ENCODE results near the gene WWOX.

Gene WWOX

DNA sequence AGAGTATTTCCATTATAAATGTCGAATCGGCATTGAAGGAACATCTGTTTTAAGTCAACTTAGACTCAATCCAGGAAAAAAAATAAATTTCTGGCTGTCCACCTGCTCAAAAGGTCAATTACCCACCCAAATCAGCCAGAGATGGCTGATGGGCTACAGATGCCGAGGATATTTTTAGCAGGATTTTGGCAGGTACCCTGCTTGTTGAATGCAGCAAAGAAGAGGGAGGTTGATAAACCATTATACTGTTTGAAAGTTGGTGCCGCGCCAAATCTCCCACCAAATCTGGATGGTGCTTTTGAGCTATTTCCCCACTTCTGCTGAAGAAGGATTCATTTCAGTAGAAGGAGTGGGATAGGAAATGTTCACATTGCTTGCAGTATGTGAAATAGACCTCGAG is 963.4 kb downstream of the WWOX start:
- Histone ChIP-seq H3K4me3 (ENCODE audit: extremely low read depth, insufficient read depth, low read length, poor library complexity, severe bottlenecking) (no peak overlapping the region), H3K9me3 (ENCODE audit: control insufficient read depth, low read length) (no peaks in the 10 kb centered on the region), H3K4me1 (ENCODE audit: control insufficient read depth, insufficient read depth, low read length, poor library complexity, severe bottlenecking) (no peaks in the 10 kb centered on the region), H3K27ac (ENCODE audit: low read depth, low read length, severe bottlenecking) (no peak overlapping the region), H3K36me3 (ENCODE audit: control insufficient read depth, insufficient read depth, low read length) (no peaks in the 10 kb centered on the region)
- WGBS, 2 experiments (ENCODE audit: insufficient coverage in 2 of 2) = 83 to 93% methylated on average over 5 to 6 of the region's 6 CpGs

DNA sequence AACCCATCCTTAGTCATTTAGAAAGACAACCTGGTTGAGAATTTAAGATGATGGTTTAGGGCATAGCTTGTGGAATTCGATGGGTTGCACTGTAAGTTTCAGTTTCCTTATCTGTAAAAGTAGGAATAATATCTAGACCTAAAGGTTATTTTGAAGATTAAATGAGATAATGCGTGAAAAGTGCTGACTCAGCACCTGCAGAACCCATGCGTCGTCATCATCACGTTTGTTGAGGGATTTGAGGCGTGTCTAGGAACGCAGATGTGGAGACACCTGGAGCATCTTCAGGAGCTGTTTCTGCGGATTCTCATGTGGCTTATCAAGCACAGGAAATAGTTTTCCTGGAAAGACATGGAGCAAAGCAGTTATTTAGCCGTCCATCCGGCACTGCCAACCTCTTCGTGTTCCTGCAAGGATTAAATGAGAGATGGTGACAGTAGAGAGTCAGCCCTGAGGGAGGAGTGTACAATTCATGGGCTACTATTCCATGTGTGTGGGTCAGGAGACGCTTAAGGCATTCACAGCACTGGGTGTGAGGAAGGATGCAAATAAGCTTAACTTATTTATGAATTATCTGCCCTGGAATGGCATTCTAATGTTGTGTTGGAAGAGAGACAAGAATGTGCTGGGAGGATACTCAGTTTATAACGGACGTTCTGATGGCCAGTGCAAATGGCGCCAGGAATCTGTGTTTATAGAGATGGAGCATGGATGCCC is 965.0 kb downstream of the WWOX start:
- Histone ChIP-seq H3K36me3 (ENCODE audit: control insufficient read depth, insufficient read depth, low read length) (no peaks in the 10 kb centered on the region), H3K4me3 (ENCODE audit: extremely low read depth, insufficient read depth, low read length, poor library complexity, severe bottlenecking) (no peak overlapping the region), H3K27ac (ENCODE audit: low read depth, low read length, severe bottlenecking) (no peak overlapping the region), H3K9me3 (ENCODE audit: control insufficient read depth, low read length) (no peaks in the 10 kb centered on the region), H3K4me1 (ENCODE audit: control insufficient read depth, insufficient read depth, low read length, poor library complexity, severe bottlenecking) (no peaks in the 10 kb centered on the region)
- WGBS, 2 experiments (ENCODE audit: insufficient coverage in 2 of 2) = 96 to 97% methylated on average over 13 to 15 of the region's 15 CpGs

DNA sequence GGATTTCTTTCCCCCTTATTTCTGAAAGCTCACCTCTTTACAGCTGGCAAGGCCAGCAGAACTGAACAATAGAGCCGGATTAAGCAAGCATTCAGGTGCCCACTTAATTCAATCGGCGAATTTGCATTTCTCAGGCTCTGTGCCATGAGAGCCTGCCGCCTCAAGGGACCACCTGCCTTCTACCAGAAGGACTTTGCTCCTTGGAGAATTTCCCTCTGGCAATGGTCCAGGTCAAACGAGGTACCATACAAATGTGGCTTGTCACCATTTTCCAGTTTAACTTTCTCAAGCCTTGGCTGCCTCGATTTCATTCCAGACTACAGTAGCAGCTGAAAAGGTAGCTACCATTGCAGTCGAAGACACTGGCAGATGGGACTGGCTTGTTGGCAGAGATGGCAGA is 967.1 kb downstream of the WWOX start:
- Histone ChIP-seq H3K27ac (ENCODE audit: low read depth, low read length, severe bottlenecking) (no peak overlapping the region), H3K4me1 (ENCODE audit: control insufficient read depth, insufficient read depth, low read length, poor library complexity, severe bottlenecking) (no peaks in the 10 kb centered on the region), H3K9me3 (ENCODE audit: control insufficient read depth, low read length) (no peaks in the 10 kb centered on the region), H3K4me3 (ENCODE audit: extremely low read depth, insufficient read depth, low read length, poor library complexity, severe bottlenecking) (no peak overlapping the region), H3K36me3 (ENCODE audit: control insufficient read depth, insufficient read depth, low read length) (no peaks in the 10 kb centered on the region)
- 85 to 88% methylated on average over 7 of the region's 7 CpGs for WGBS, 2 experiments (ENCODE audit: insufficient coverage in 2 of 2)

DNA sequence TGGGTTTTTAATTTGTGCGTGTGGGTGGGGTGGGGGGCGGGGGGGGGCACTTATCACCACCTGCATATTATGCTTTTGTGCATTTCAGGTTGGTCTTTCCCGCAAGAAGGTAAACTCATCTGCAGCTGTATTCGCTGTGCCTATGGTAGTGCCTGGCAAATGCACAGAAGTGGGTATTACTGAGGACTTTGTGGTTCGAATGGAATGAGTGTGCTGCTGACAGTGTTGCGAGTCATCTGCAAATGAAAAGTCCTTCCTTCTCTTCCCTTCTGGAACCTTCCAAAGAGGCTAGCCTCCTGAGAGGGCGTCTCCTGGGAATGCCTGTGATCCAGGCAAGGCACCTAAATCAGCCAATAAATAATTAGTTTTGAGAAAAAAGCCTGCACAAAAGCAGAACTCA is 968.1 kb downstream of the WWOX start:
- no peaks in the 10 kb centered on the region for H3K9me3 ChIP-seq (ENCODE audit: control insufficient read depth, low read length)
- no peak overlapping the region for H3K27ac ChIP-seq (ENCODE audit: low read depth, low read length, severe bottlenecking)
- WGBS, 2 experiments (ENCODE audit: insufficient coverage in 2 of 2) = 80 to 100% methylated on average over 2 of the region's 7 CpGs
- H3K4me1 ChIP-seq (ENCODE audit: control insufficient read depth, insufficient read depth, low read length, poor library complexity, severe bottlenecking) = no peaks in the 10 kb centered on the region
- H3K4me3 ChIP-seq (ENCODE audit: extremely low read depth, insufficient read depth, low read length, poor library complexity, severe bottlenecking) = no peak overlapping the region
- H3K36me3 ChIP-seq (ENCODE audit: control insufficient read depth, insufficient read depth, low read length) = no peaks in the 10 kb centered on the region

DNA sequence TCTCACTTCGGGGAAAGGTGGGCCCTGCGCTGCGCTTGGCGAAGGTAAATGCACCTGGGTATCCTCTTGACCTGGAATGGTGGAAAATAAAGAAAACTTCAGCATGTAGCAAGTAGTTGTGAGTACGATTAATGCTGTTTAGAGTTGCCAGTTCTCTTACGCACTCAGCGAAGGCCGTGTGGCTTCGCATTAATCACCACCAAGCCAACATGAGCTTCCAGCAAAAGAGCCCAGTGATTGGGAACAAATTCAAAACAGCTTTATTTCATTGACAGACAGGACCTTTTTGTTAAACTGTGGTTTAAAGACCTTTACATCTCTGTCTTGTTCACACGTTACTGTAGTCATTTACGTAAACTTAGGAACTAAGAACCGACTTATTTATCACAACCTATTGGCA is 969.7 kb downstream of the WWOX start:
- 96 to 100% methylated on average over 7 to 10 of the region's 12 CpGs for WGBS, 2 experiments (ENCODE audit: insufficient coverage in 2 of 2)

DNA sequence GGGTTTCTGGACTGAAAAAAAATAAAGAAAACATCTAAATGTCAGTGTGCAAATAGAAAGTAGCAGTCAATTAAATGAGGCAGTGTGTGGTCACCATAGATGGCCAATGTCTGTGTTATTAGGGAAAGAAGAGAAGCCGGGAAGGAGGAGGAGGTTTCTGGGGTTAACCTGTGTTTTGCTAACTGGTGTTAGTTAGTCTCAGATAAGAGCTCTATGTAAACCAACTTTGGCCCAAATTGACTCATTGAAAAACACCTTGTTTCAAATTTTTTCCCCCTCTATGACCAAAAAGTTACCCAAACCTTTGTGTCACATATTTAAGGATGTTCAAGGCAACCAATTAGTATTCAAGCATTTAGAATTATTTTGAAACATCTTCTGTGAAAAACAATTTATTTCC is 970.2 kb downstream of the WWOX start:
- Histone ChIP-seq H3K9me3 (ENCODE audit: control insufficient read depth, low read length) (no peaks in the 10 kb centered on the region), H3K27ac (ENCODE audit: low read depth, low read length, severe bottlenecking) (no peak overlapping the region), H3K4me1 (ENCODE audit: control insufficient read depth, insufficient read depth, low read length, poor library complexity, severe bottlenecking) (no peaks in the 10 kb centered on the region), H3K36me3 (ENCODE audit: control insufficient read depth, insufficient read depth, low read length) (no peaks in the 10 kb centered on the region), H3K4me3 (ENCODE audit: extremely low read depth, insufficient read depth, low read length, poor library complexity, severe bottlenecking) (no peak overlapping the region)
- 100% methylated on average over 1 of the region's 1 CpG for WGBS, 2 experiments (ENCODE audit: insufficient coverage in 2 of 2)

More for the DNA sequence above, 969.7 kb downstream of the WWOX start:
- Histone ChIP-seq H3K9me3 (ENCODE audit: control insufficient read depth, low read length) (no peaks in the 10 kb centered on the region), H3K27ac (ENCODE audit: low read depth, low read length, severe bottlenecking) (no peak overlapping the region), H3K4me1 (ENCODE audit: control insufficient read depth, insufficient read depth, low read length, poor library complexity, severe bottlenecking) (no peaks in the 10 kb centered on the region), H3K36me3 (ENCODE audit: control insufficient read depth, insufficient read depth, low read length) (no peaks in the 10 kb centered on the region), H3K4me3 (ENCODE audit: extremely low read depth, insufficient read depth, low read length, poor library complexity, severe bottlenecking) (no peak overlapping the region)

DNA sequence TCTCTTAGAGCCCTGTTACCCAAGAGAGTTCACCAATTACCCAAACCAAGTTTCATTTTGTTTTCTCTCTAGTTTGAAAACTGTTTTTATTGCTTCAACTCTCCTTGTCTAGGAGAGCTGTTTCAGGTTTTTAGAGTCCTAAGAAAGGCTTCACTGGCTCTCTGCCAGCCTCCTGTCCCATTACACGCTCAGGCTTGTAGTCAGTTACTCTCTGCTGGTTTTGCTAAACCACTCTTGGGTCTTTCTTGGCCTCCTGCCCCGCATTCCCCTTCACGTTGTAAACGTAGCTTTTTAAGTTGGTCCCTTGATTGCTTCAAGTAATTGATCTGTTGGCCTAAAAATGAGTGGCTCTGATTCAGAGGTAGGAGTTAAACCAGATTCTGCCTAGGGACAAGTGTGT is 972.0 kb downstream of the WWOX start:
- Histone ChIP-seq H3K9me3 (ENCODE audit: control insufficient read depth, low read length) (no peaks in the 10 kb centered on the region), H3K4me3 (ENCODE audit: extremely low read depth, insufficient read depth, low read length, poor library complexity, severe bottlenecking) (no peak overlapping the region), H3K4me1 (ENCODE audit: control insufficient read depth, insufficient read depth, low read length, poor library complexity, severe bottlenecking) (no peaks in the 10 kb centered on the region), H3K27ac (ENCODE audit: low read depth, low read length, severe bottlenecking) (no peak overlapping the region), H3K36me3 (ENCODE audit: control insufficient read depth, insufficient read depth, low read length) (no peaks in the 10 kb centered on the region)
- WGBS, 2 experiments (ENCODE audit: insufficient coverage in 2 of 2) = 84 to 87% methylated on average over 3 to 4 of the region's 4 CpGs

DNA sequence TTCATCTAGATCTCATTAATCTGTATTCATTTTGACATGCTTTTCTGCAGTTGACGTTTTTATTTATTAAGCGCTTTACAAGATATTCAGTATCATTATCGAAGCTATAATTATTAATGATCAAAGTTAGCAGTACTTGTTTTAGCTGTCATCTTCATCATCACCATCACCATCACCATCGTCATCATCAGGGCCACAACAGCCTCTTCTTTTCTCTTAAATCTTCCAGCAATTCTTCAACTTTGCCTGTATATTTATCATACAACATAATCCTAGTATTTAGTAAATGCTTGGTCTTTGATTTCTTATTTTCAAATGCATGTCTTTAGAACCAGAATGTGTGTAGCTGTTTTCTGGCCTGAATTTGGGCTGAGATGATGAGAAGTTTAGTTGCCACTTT is 973.1 kb downstream of the WWOX start:
- H3K36me3 ChIP-seq (ENCODE audit: control insufficient read depth, insufficient read depth, low read length) = no peaks in the 10 kb centered on the region
- H3K4me3 ChIP-seq (ENCODE audit: extremely low read depth, insufficient read depth, low read length, poor library complexity, severe bottlenecking) = no peak overlapping the region
- H3K27ac ChIP-seq (ENCODE audit: low read depth, low read length, severe bottlenecking) = no peak overlapping the region
- no peaks in the 10 kb centered on the region for H3K4me1 ChIP-seq (ENCODE audit: control insufficient read depth, insufficient read depth, low read length, poor library complexity, severe bottlenecking)
- H3K9me3 ChIP-seq (ENCODE audit: control insufficient read depth, low read length) = no peaks in the 10 kb centered on the region
- 100% methylated on average over 1 of the region's 4 CpGs; no CpG with 5 or more reads in 1 of the 2 experiments for WGBS, 2 experiments (ENCODE audit: insufficient coverage in 2 of 2)

DNA sequence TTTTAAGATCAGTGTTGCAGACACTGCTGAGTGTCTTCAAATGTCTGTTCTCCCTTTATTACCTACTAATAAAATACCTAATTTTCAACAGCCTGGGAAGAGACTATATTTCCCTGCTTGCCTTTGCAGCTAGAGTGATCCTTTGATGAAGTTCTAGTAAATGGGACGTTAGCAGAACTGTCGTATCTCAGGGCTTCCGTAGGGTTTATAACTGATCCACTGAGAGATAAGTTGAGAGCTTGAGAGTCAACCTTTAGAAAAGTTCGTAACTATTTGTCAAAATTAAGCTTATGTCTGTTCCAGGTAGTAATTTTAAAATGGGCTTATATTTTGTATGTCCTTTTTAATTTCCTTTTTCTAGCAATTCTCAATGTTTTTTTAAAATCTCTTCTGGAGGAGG is 974.1 kb downstream of the WWOX start:
- WGBS, 2 experiments (ENCODE audit: insufficient coverage in 2 of 2) = 93 to 98% methylated on average over 4 of the region's 4 CpGs

DNA sequence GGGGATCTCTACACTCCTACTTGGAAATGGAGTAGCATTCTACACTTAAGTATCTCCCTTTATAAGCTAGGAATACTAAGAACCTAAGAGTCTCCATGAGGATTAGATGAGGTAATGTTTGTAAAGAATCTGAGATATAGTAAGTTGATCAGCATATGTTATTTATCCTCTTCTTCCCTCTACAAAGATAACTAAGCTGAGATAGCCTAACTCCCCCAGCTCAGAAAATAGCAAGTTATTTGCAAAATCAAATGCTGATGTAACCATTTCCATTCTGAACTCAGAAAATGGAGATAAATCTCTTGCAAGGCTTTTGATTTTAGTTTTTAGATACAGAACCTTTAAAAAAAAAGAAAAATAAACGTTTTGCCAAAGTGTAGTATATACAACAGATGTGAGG is 975.1 kb downstream of the WWOX start:
- Histone ChIP-seq H3K4me1 (ENCODE audit: control insufficient read depth, insufficient read depth, low read length, poor library complexity, severe bottlenecking) (no peaks in the 10 kb centered on the region), H3K27ac (ENCODE audit: low read depth, low read length, severe bottlenecking) (no peak overlapping the region), H3K4me3 (ENCODE audit: extremely low read depth, insufficient read depth, low read length, poor library complexity, severe bottlenecking) (no peak overlapping the region), H3K9me3 (ENCODE audit: control insufficient read depth, low read length) (no peaks in the 10 kb centered on the region), H3K36me3 (ENCODE audit: control insufficient read depth, insufficient read depth, low read length) (no peaks in the 10 kb centered on the region)
- WGBS, 2 experiments (ENCODE audit: insufficient coverage in 2 of 2) = no CpG with 5 or more reads among the region's 1 CpG

More for the DNA sequence above, 974.1 kb downstream of the WWOX start:
- H3K36me3 ChIP-seq (ENCODE audit: control insufficient read depth, insufficient read depth, low read length) = no peaks in the 10 kb centered on the region
- no peak overlapping the region for H3K27ac ChIP-seq (ENCODE audit: low read depth, low read length, severe bottlenecking)
- H3K4me3 ChIP-seq (ENCODE audit: extremely low read depth, insufficient read depth, low read length, poor library complexity, severe bottlenecking) = no peak overlapping the region
- H3K4me1 ChIP-seq (ENCODE audit: control insufficient read depth, insufficient read depth, low read length, poor library complexity, severe bottlenecking) = no peaks in the 10 kb centered on the region
- H3K9me3 ChIP-seq (ENCODE audit: control insufficient read depth, low read length) = no peaks in the 10 kb centered on the region

DNA sequence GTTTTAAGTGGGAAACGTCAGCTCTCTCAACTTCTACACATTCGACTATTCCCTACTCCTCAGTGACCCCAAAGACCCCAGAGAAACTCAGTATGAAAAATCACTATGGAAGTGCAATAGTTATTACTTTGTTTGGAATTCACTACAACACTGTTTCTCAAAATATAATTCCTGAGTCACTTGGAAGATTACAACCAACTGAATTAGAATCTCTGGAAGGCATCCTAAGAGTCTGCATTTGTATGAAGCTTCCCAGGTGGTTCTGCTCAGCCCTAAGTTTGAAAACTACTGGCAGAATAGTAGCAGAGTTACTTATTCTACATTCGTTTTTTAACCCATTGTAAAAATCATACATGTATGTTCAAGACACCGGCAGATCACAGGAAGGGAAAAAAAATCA is 975.5 kb downstream of the WWOX start:
- Histone ChIP-seq H3K4me3 (ENCODE audit: extremely low read depth, insufficient read depth, low read length, poor library complexity, severe bottlenecking) (no peak overlapping the region), H3K9me3 (ENCODE audit: control insufficient read depth, low read length) (no peaks in the 10 kb centered on the region), H3K36me3 (ENCODE audit: control insufficient read depth, insufficient read depth, low read length) (no peaks in the 10 kb centered on the region), H3K27ac (ENCODE audit: low read depth, low read length, severe bottlenecking) (no peak overlapping the region), H3K4me1 (ENCODE audit: control insufficient read depth, insufficient read depth, low read length, poor library complexity, severe bottlenecking) (no peaks in the 10 kb centered on the region)
- 40 to 83% methylated on average over 1 of the region's 4 CpGs for WGBS, 2 experiments (ENCODE audit: insufficient coverage in 2 of 2)
